Trophoblast cell (in vitro differentiated cells and primary cell): Measurements from ENCODE around the gene SYNGR4.

ENCODE experiments used
- DNase-seq, 2 donors: peaks; one replicate each; pipeline ENCODE4 v3.0.0-alpha.2; 2016
- H2AFZ ChIP-seq: 2 replicates; pipeline ENCODE4 v1.6.1; 2013; ENCODE audit warnings: low read length, moderate library complexity, mild to moderate bottlenecking; ENCODE audit not compliant: insufficient read depth, poor library complexity
- H2AK5ac ChIP-seq: 2 replicates; pipeline ENCODE4 v1.6.1; 2013; ENCODE audit warnings: mild to moderate bottlenecking, low read length
- H2BK120ac ChIP-seq: 2 replicates; pipeline ENCODE4 v1.6.1; 2013; ENCODE audit warnings: low read length, mild to moderate bottlenecking, moderate library complexity; ENCODE audit not compliant: insufficient read depth, poor library complexity
- H2BK12ac ChIP-seq: 2 replicates; pipeline ENCODE4 v1.6.1; 2013; ENCODE audit warnings: mild to moderate bottlenecking, low read length, moderate library complexity
- H2BK5ac ChIP-seq: 2 replicates; pipeline ENCODE4 v1.6.1; 2013; ENCODE audit warnings: low read length, low read depth, moderate library complexity, mild to moderate bottlenecking; ENCODE audit not compliant: poor library complexity
- H3K14ac ChIP-seq: 2 replicates; pipeline ENCODE4 v1.6.1; 2013; ENCODE audit warnings: mild to moderate bottlenecking, low read length
- H3K18ac ChIP-seq: 2 replicates; pipeline ENCODE4 v1.6.1; 2013; ENCODE audit warnings: mild to moderate bottlenecking, low read length
- H3K23ac ChIP-seq: 2 replicates; pipeline ENCODE4 v1.6.1; 2013; ENCODE audit warnings: low read length
- H3K27ac ChIP-seq: 2 replicates; pipeline ENCODE4 v1.5.1; 2013; ENCODE audit warnings: low read depth, mild to moderate bottlenecking, inconsistent platforms, low read length, moderate library complexity
- H3K27me3 ChIP-seq: 2 replicates; pipeline ENCODE4 v1.6.1; 2013; ENCODE audit warnings: inconsistent platforms, mild to moderate bottlenecking, low read length, moderate library complexity; ENCODE audit not compliant: insufficient read depth
- H3K36me3 ChIP-seq, 2 experiments: 1 replicate in 1 of 2; 2 replicates in 1 of 2; pipeline ENCODE4 v1.6.1; 2013; ENCODE audit warnings: low read length in 2 of 2, mild to moderate bottlenecking in 2 of 2, moderate library complexity in 1 of 2; ENCODE audit not compliant: insufficient read depth in 2 of 2, control insufficient read depth in 1 of 2
- H3K4ac ChIP-seq: 2 replicates; pipeline ENCODE4 v1.6.1; 2013; ENCODE audit warnings: low read depth, mild to moderate bottlenecking, low read length, moderate library complexity
- H3K4me1 ChIP-seq, 2 experiments: 1 replicate in 1 of 2; 2 replicates in 1 of 2; pipeline ENCODE4 v1.6.1; 2013; ENCODE audit warnings: low read length in 2 of 2, mild to moderate bottlenecking in 2 of 2, moderate library complexity in 1 of 2; ENCODE audit not compliant: insufficient read depth in 2 of 2, control insufficient read depth in 1 of 2
- H3K4me2 ChIP-seq: 2 replicates; pipeline ENCODE4 v1.6.1; 2013; ENCODE audit warnings: inconsistent platforms, mild to moderate bottlenecking, low read length, moderate library complexity
- H3K4me3 ChIP-seq: 2 replicates; pipeline ENCODE4 v1.5.1; 2013; ENCODE audit warnings: mild to moderate bottlenecking, low read depth, low read length, inconsistent platforms
- H3K79me1 ChIP-seq: one replicate; pipeline ENCODE4 v1.6.1; 2013; ENCODE audit warnings: low read length
- H3K79me2 ChIP-seq: 2 replicates; pipeline ENCODE4 v1.6.1; 2013; ENCODE audit warnings: low read length, mild to moderate bottlenecking; ENCODE audit not compliant: control insufficient read depth, insufficient read depth, poor library complexity
- H3K9ac ChIP-seq: 2 replicates; pipeline ENCODE4 v1.6.1; 2013; ENCODE audit warnings: mild to moderate bottlenecking, low read length
- H3K9me3 ChIP-seq: 2 replicates; pipeline ENCODE4 v1.6.1; 2013; ENCODE audit warnings: low read depth, mild to moderate bottlenecking, control low read depth, inconsistent platforms, low read length; ENCODE audit not compliant: insufficient read depth
- H4K12ac ChIP-seq: 2 replicates; pipeline ENCODE4 v1.6.1; 2013; ENCODE audit warnings: low read depth, mild to moderate bottlenecking, low read length, moderate library complexity
- H4K8ac ChIP-seq: 2 replicates; pipeline ENCODE4 v1.6.1; 2013; ENCODE audit warnings: low read depth, mild to moderate bottlenecking, low read length, moderate library complexity
- H4K91ac ChIP-seq: one replicate; pipeline ENCODE4 v1.6.1; 2013; ENCODE audit warnings: low read depth, mild to moderate bottlenecking, low read length, moderate library complexity
- WGBS: extraction: QIAGEN DNeasy Blood & Tissue Kit; methylation state at CpG from one replicate; pipeline ENCODE4 v1.1.7; 2013; ENCODE audit warnings: missing lambda C conversion rate; ENCODE audit not compliant: insufficient read length, insufficient coverage; ENCODE audit errors: extremely low coverage; 5-methylcytosine and 5-hydroxymethylcytosine counted together

The SYNGR4 gene

DNA sequence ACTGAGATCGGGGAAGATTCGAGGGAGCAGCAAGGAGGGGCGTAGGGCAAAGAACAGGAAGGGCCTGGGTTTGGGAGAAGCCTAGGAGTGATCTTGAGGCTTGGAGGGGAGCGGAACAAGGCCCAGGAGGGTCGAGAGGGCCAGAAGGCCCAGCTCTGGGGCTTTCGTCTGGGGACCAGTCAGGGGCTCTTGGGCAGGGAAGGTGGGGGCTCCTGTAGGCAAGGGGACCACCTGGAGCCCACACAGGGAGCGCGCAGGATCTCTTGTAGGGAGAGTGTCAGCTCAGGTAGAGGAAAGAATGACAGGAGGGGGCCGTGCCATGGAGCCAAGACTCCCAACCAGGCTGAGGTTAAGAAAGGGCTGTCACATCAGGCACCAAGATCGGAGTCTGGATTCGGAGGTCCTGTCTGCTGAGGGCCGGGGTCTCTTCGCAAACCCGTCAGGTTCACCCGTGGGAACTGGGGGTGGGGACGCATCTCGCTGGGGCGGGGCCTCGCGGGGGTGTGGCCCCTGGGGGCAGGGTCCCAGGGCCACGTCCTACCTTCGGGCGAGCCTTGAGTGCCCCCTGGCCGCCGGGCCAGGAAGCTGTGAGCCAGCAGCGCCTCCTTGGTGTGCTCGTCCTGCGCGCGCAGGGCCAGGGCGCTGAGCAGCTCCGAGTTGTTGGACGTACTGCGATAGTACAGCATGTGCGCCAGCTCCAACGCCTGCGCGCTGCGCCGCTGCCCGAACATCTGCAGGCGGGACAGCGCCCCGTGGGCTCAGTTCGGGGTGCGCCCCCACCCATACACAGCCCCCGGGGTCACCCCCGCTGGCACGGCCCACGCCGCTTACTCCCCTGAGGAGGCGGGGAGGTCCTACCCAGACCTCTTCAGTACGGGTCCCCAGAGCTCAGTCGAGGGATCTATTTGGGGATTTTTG, 30.4 kb upstream of the SYNGR4 start:
- Histone ChIP-seq H2BK5ac (peak overlapping the region; percentile 7), H4K12ac (peak overlapping the region; percentile 0), H3K36me3 (peaks cover 0 to 2% of the 10 kb centered on the region in 2 experiments), H2BK12ac (peak overlapping the region; percentile 41), H3K14ac (peak overlapping the region; percentile 83), H4K8ac (peak overlapping the region; percentile 84), H3K4me3 (peak overlapping the region; percentile 56), H3K4ac (no peak overlapping the region), H3K18ac (peak overlapping the region; percentile 5), H3K23ac (no peak overlapping the region), H3K79me2 (peaks cover 3% of the 10 kb centered on the region), H3K4me1 (peaks cover 15 to 21% of the 10 kb centered on the region in 2 experiments), H3K9me3 (no peaks in the 10 kb centered on the region), H3K4me2 (peak overlapping the region; percentile 66), H2BK120ac (peak overlapping the region; percentile 45), H3K27me3 (no peaks in the 10 kb centered on the region), H3K9ac (peak overlapping the region; percentile 4), H3K27ac (peak overlapping the region; percentile 42), H3K79me1 (peaks cover 17% of the 10 kb centered on the region), H4K91ac (peak overlapping the region; percentile 64), H2AFZ (peak overlapping the region; percentile 32), H2AK5ac (peak overlapping the region; percentile 42)
- DNase-seq, result peak; percentile 95 to 96
- no CpG with 5 or more reads among the region's 54 CpGs for WGBS

DNA sequence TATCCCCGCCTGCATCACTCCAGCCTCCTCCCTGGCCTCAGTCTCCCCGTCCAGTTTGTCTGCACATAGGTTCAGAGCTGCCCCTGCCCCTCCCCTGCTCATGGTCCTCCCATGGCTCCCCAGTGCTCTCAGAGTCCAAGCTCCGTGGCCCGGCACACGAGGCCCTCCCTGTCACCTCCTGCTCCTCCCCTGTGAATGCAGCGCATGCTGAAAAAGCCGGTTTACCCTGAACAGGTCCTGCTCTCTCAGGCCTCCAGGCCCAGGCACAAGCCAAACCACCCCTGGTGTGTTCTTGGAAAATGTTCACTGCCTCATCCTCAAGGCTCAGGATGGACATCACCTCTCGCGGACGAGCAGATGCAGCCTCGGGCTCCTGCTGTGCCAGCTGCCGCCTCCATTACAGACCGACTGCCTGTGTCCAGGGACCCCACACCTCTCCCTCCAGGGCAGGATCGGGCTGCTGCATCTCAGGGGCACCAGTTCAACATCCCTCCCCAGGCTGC, 25.9 kb upstream of the SYNGR4 start:
- Histone ChIP-seq H2AFZ (no peak overlapping the region), H2AK5ac (no peak overlapping the region), H4K91ac (no peak overlapping the region), H3K9ac (no peak overlapping the region), H2BK120ac (no peak overlapping the region), H3K4ac (no peak overlapping the region), H3K9me3 (peaks cover 2% of the 10 kb centered on the region), H4K12ac (no peak overlapping the region), H3K4me1 (peaks cover 4 to 6% of the 10 kb centered on the region in 2 experiments), H4K8ac (no peak overlapping the region), H2BK5ac (no peak overlapping the region), H3K14ac (no peak overlapping the region), H3K27ac (no peak overlapping the region), H3K18ac (no peak overlapping the region), H2BK12ac (no peak overlapping the region), H3K36me3 (peaks cover 0 to 2% of the 10 kb centered on the region in 2 experiments), H3K4me3 (no peak overlapping the region), H3K23ac (no peak overlapping the region), H3K79me1 (peaks cover 7% of the 10 kb centered on the region), H3K79me2 (no peaks in the 10 kb centered on the region), H3K4me2 (no peak overlapping the region), H3K27me3 (no peaks in the 10 kb centered on the region)
- no CpG with 5 or more reads among the region's 14 CpGs for WGBS
- no peak for DNase-seq

DNA sequence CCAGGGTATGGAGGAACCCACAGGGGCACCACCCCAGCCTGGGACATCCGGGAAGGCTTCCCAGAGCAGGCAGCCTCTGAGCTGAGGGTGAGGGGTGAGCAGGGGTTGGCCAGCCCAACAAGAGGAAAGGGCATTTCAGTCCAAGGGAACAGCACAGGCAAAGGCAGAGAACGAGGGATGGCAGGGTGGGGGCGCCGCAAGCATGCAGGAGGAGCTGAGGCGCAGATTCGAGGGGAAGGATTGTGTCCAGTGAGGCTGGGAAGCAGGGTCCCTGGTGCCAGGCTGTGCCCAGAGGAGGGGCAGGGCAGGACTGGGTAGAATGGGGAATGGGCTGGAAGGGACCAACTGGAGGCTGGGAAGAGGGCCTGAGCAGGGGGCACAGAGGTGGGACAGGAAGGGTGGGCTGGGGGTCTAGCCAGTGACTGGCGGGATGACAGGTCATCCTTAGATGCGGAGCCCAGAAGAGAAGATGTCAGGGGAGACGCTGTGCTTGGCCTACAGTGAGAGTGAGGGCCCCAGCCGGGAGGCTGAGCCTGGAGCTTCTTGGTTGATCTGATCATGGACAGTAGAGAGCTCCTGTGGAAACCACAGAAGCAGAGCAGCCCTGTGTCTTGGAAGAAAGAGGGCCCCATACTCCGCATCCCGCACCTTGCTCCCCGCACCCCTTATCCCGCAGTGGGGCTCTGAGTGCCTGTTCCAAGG, 25.2 kb upstream of the SYNGR4 start:
- no CpG with 5 or more reads among the region's 14 CpGs for WGBS
- no peak overlapping the region for H3K18ac ChIP-seq
- H2AFZ ChIP-seq, result no peak overlapping the region
- H4K8ac ChIP-seq, result no peak overlapping the region
- no peak overlapping the region for H2AK5ac ChIP-seq
- peak in 1 of 2 donors; percentile 9 for DNase-seq
- H3K36me3 ChIP-seq, result peaks cover 0 to 2% of the 10 kb centered on the region in 2 experiments
- no peak overlapping the region for H3K14ac ChIP-seq
- no peak overlapping the region for H4K12ac ChIP-seq
- H3K79me1 ChIP-seq, result peaks cover 3% of the 10 kb centered on the region
- no peaks in the 10 kb centered on the region for H3K79me2 ChIP-seq
- no peaks in the 10 kb centered on the region for H3K27me3 ChIP-seq
- H3K27ac ChIP-seq, result no peak overlapping the region
- H2BK12ac ChIP-seq, result no peak overlapping the region
- H2BK5ac ChIP-seq, result no peak overlapping the region
- H2BK120ac ChIP-seq, result no peak overlapping the region
- peaks cover 2% of the 10 kb centered on the region for H3K9me3 ChIP-seq
- H4K91ac ChIP-seq, result peak overlapping the region; percentile 2
- H3K4ac ChIP-seq, result no peak overlapping the region
- H3K4me1 ChIP-seq, result peaks cover 2 to 4% of the 10 kb centered on the region in 2 experiments
- H3K9ac ChIP-seq, result no peak overlapping the region
- no peak overlapping the region for H3K4me3 ChIP-seq
- no peak overlapping the region for H3K4me2 ChIP-seq
- H3K23ac ChIP-seq, result no peak overlapping the region

DNA sequence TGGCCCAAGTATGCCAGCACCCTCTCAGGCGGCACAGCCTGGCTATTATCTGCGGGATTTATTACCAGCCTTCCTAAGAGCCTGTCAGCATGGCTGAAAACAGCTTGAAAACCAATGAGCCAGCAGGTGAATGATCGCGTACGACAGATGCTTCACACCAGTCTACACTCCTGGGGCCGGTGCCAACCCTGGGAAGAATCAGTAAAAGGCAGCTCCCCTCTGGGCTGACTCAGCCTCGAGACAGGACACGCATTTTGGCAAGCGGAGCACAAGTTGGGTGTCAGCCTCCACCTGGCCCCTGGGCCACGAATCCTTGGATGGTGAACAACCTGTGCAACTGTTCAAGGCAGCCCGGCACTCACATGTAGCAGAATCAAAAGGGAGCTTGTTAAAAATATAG, 23.2 kb upstream of the SYNGR4 start:
- no peaks in the 10 kb centered on the region for H3K79me2 ChIP-seq

More for the DNA sequence above, 23.2 kb upstream of the SYNGR4 start:
- Histone ChIP-seq H4K12ac (no peak overlapping the region), H4K8ac (no peak overlapping the region), H3K27ac (no peak overlapping the region), H3K4ac (no peak overlapping the region), H3K14ac (no peak overlapping the region), H3K36me3 (peaks cover 0 to 2% of the 10 kb centered on the region in 2 experiments), H4K91ac (no peak overlapping the region), H3K4me3 (no peak overlapping the region), H3K4me2 (no peak overlapping the region), H3K18ac (no peak overlapping the region), H2AFZ (no peak overlapping the region), H2BK5ac (no peak overlapping the region), H2BK12ac (no peak overlapping the region), H3K9ac (no peak overlapping the region), H3K27me3 (no peaks in the 10 kb centered on the region), H3K4me1 (peaks cover 0 to 2% of the 10 kb centered on the region in 2 experiments), H2AK5ac (no peak overlapping the region), H3K9me3 (peaks cover 2% of the 10 kb centered on the region), H3K23ac (no peak overlapping the region), H2BK120ac (no peak overlapping the region), H3K79me1 (peaks cover 1% of the 10 kb centered on the region)
- no peak for DNase-seq
- WGBS, result no CpG with 5 or more reads among the region's 11 CpGs
